A673 (cell line): ENCODE data around the gene RIT2.

Source experiments
- CTCF ChIP-seq: fragments of 300-800, 200-600 bp; sonication (generic); conservative IDR thresholded peaks from 2 replicates; pipeline ENCODE4 v1.5.1; 2017; ENCODE audit warnings: low read depth, mild to moderate bottlenecking, antibody characterized with exemption, low read length, moderate library complexity, mixed read lengths
- EZH2 ChIP-seq: fragments of 200-600 bp; sonication (generic); IDR thresholded peaks from 2 replicates; pipeline ENCODE4 v1.6.1; 2017; ENCODE audit warnings: borderline replicate concordance, low read depth, mild to moderate bottlenecking, mixed read lengths, antibody characterized with exemption, low read length; ENCODE audit not compliant: poor library complexity, severe bottlenecking

- no peak for TF ChIP-seq CTCF
- no peak for TF ChIP-seq EZH2
Observed at GRCh38 chr18:42742474-42742873, 373.0 kb downstream of the RIT2 start.
